Measurements from ENCODE around the gene CD22.

GRCh38 chr19:35291259-35291658, 37.7 kb upstream of the CD22 start:
- TF ChIP-seq CTCF (IDR thresholded peaks at IDR 0.05; ENCODE audit: low read depth, low read length) (no peak), EZH2phosphoT487 (IDR thresholded peaks at IDR 0.05; ENCODE audit: low read depth) (no peak)
